Right atrium auricular region (tissue), 2 donors: ENCODE results near the gene CSF1. TPM values are rescaled to one million over a fixed set of nuclear protein-coding genes. Genes with fewer than 3 reads are reported as not detected.

Experiments
- DNase-seq: peaks from one replicate; pipeline ENCODE4 v3.0.0-alpha.2; 2019; ENCODE audit warnings: low spot score
- H3K27ac ChIP-seq, 2 donors: fragments of 200-600 bp; sonication (generic); 1 replicate in 1 of 2; 2 replicates in 1 of 2; pipeline ENCODE4 v1.5.1; 2016 to 2019
- H3K27me3 ChIP-seq, 2 donors: fragments of 200-600 bp; sonication (generic); one replicate each; pipeline versions ENCODE4 v1.5.1 to v1.6.0; 2017 to 2019
- H3K36me3 ChIP-seq: fragments of 200-600 bp; sonication (generic); one replicate; pipeline ENCODE4 v1.5.1; 2016
- H3K4me1 ChIP-seq, 2 donors: fragments of 200-600 bp; sonication (generic); one replicate each; pipeline versions ENCODE4 v1.5.1 to v1.6.0; 2017 to 2019
- H3K4me3 ChIP-seq, 2 donors: fragments of 200-600 bp; sonication (generic); 1 replicate in 1 of 2; 2 replicates in 1 of 2; pipeline ENCODE4 v1.5.1; 2017 to 2019; ENCODE audit warnings: mild to moderate bottlenecking in 1 of 2, moderate library complexity in 1 of 2
- H3K9me3 ChIP-seq, 2 donors: fragments of 200-600 bp; sonication (generic); one replicate each; pipeline ENCODE4 v1.5.1; 2019
- total RNA-seq, 2 donors: library from RNA; depleted of rRNA; stranded (reverse); fragments of >200 nt; gene quantifications; one replicate each; pipeline ENCODE4 v1.1.0, GENCODE V29; 2016
- TF ChIP-seq, protein P1 (sequence below), 2 donors: fragments of 200-600 bp; sonication (generic); IDR thresholded peaks; one replicate each; pipeline ENCODE4 v1.5.1; 2019; ENCODE audit warnings: antibody characterized with exemption in 2 of 2

Gene CSF1
- total RNA-seq, 2 donors from 2014 or later: 31.4 to 48.4 TPM

- Histone ChIP-seq H3K27me3 (no peaks in the 10 kb centered on the region), H3K9me3 (no peaks in the 10 kb centered on the region), H3K27ac (no peak overlapping the region), H3K4me1 (peaks cover 0 to 20% of the 10 kb centered on the region in 2 donors), H3K36me3 (no peaks in the 10 kb centered on the region), H3K4me3 (no peak overlapping the region)
- DNase-seq: no peak
- TF ChIP-seq, protein P1, sequence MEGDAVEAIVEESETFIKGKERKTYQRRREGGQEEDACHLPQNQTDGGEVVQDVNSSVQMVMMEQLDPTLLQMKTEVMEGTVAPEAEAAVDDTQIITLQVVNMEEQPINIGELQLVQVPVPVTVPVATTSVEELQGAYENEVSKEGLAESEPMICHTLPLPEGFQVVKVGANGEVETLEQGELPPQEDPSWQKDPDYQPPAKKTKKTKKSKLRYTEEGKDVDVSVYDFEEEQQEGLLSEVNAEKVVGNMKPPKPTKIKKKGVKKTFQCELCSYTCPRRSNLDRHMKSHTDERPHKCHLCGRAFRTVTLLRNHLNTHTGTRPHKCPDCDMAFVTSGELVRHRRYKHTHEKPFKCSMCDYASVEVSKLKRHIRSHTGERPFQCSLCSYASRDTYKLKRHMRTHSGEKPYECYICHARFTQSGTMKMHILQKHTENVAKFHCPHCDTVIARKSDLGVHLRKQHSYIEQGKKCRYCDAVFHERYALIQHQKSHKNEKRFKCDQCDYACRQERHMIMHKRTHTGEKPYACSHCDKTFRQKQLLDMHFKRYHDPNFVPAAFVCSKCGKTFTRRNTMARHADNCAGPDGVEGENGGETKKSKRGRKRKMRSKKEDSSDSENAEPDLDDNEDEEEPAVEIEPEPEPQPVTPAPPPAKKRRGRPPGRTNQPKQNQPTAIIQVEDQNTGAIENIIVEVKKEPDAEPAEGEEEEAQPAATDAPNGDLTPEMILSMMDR (IDR thresholded peaks at IDR 0.05): no peak
Observed at GRCh38 chr1:109906839-109907180, 3.8 kb upstream of the CSF1 start.

DNA sequence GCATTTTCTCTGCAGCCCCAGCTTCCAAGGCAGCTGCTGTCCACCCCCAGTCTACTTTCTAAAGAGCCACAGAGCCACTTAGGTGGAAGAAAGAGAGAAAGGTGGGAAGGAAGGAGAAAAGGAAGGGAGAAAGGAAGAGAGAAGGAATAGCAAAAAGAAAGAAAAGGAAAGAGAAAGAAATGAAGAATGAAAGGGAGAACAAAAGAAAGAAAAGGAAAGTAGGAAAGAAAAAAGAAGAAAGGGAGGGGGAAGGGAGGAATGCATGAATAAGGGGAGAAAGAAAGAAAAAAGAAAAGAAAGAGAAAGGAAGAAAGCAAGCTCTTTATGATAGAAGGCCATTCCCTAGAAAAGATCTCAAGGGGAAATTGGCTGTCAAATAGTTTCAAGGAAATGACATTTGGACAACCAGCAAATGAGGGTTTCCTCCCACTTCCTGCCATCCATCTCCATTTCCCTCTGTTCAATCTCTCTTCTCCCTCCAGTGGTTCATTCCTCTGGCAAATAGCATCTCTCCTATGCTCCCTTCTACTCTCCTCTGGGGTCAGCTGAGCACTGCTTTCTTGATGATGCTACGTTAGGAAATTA is 3.4 kb upstream of the CSF1 start:
- Histone ChIP-seq H3K4me1 (peaks cover 0 to 20% of the 10 kb centered on the region in 2 donors), H3K27ac (no peak overlapping the region), H3K27me3 (no peaks in the 10 kb centered on the region), H3K4me3 (no peak overlapping the region), H3K36me3 (no peaks in the 10 kb centered on the region), H3K9me3 (no peaks in the 10 kb centered on the region)
- TF ChIP-seq, protein P1 (IDR thresholded peaks at IDR 0.05): no peak
- no peak for DNase-seq

GRCh38 chr1:109908836-109909235 is 1.8 kb upstream of the CSF1 start:
- Histone ChIP-seq H3K9me3 (no peaks in the 10 kb centered on the region), H3K27ac (no peak overlapping the region), H3K4me1 (peaks cover 0 to 35% of the 10 kb centered on the region in 2 donors), H3K4me3 (no peak overlapping the region), H3K36me3 (no peaks in the 10 kb centered on the region), H3K27me3 (no peaks in the 10 kb centered on the region)
- TF ChIP-seq, protein P1 (IDR thresholded peaks at IDR 0.05): no peak
- DNase-seq: no peak

DNA sequence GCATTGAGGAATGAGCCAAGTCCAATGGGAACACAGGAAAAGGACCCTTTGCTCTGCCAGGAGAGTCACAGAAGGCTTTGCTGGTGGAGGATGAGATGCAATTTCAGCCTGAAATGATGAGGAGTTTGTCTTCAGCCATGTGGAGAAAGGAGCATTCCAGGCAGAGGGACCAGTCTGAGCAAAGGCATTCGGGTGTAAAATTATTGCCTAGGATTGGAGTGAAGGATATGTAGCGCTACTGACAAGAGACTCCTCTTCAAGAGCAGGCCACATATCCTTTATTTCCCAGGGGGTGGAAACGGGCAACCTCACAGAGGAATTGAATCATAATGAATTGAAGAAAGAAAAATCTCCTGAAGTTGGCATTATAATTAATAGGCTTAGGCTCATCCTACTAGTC is 1.1 kb upstream of the CSF1 start:
- no peak overlapping the region for H3K4me3 ChIP-seq

GRCh38 chr1:109910963-109911798 is 532 bp downstream of the CSF1 start:
- Histone ChIP-seq H3K9me3 (no peaks in the 10 kb centered on the region), H3K4me3 (peak overlapping the region; percentile 63 to 69), H3K36me3 (peaks cover 8% of the 10 kb centered on the region), H3K27me3 (no peaks in the 10 kb centered on the region), H3K4me1 (peaks cover 0 to 50% of the 10 kb centered on the region in 2 donors), H3K27ac (peak overlapping the region; percentile 62 to 79)
- no peak for DNase-seq
- TF ChIP-seq, protein P1 (IDR thresholded peaks at IDR 0.05): no peak

More for the DNA sequence above, 1.1 kb upstream of the CSF1 start:
- H3K27me3 ChIP-seq: no peaks in the 10 kb centered on the region
- H3K36me3 ChIP-seq: no peaks in the 10 kb centered on the region
- no peaks in the 10 kb centered on the region for H3K9me3 ChIP-seq
- H3K4me1 ChIP-seq: peaks cover 0 to 43% of the 10 kb centered on the region in 2 donors
- DNase-seq: no peak
- TF ChIP-seq, protein P1 (IDR thresholded peaks at IDR 0.05): no peak
- no peak overlapping the region for H3K27ac ChIP-seq
